Right renal cortex interstitium (tissue), 3 donors: Measurements from ENCODE around the gene GALR1. TPM values are rescaled to one million over a fixed set of nuclear protein-coding genes. Genes with fewer than 3 reads are reported as not detected.
"Not testable (repeated sequence)": the region's sequence is repeated elsewhere in the genome, so short reads cannot be mapped to it uniquely, and the experiment has no call there.

Experiments used
- DNase-seq, 3 donors: peaks; one replicate each; pipeline ENCODE4 v3.0.0-alpha.2; 2013; ENCODE audit warnings: low read depth in 3 of 3, low spot score in 2 of 3
- polyA plus RNA-seq, 3 donors: library from polyadenylated mRNA; unstranded; fragments of 120-200 nt; gene quantifications; one replicate each; pipeline ENCODE4 v1.2.1, GENCODE V29; 2013; ENCODE audit not compliant: insufficient read length in 3 of 3

Gene GALR1
- polyA plus RNA-seq, 3 donors, result 0.06 to 0.07 (median 0.06) TPM

DNA sequence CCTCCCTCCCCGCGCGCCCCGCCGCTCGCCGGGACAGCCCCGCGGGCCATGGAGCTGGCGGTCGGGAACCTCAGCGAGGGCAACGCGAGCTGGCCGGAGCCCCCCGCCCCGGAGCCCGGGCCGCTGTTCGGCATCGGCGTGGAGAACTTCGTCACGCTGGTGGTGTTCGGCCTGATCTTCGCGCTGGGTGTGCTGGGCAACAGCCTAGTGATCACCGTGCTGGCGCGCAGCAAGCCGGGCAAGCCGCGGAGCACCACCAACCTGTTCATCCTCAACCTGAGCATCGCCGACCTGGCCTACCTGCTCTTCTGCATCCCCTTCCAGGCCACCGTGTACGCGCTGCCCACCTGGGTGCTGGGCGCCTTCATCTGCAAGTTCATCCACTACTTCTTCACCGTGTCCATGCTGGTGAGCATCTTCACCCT, 865 bp downstream of the GALR1 start:
- no peak for DNase-seq

DNA sequence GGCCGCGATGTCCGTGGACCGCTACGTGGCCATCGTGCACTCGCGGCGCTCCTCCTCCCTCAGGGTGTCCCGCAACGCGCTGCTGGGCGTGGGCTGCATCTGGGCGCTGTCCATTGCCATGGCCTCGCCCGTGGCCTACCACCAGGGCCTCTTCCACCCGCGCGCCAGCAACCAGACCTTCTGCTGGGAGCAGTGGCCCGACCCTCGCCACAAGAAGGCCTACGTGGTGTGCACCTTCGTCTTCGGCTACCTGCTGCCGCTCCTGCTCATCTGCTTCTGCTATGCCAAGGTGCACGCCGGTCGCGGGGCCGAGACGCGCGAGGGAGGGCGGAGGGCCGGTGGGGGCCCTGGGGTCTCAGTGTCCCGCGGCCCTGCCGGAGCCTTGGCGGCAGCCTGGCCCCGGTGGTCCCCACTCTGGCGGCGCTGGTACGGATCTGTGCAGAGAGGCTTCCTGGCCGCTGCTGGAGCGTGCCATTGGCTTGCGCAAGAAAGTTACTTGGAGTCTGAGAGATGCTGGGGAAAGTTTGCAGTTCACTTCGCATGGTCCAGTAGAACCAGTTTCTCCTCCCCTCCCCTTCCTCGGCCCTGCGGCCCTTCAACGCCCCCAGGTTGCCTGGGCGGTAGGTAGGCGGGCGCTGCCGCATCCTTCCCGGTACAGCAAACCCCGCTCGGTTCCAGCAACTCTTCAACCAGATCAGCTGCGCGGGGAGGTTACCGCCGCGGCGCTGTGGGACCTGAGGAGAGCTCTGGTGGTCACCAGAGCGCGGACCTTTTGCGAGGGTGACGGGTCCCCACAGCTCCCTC, 1.5 kb downstream of the GALR1 start:
- no peak for DNase-seq

DNA sequence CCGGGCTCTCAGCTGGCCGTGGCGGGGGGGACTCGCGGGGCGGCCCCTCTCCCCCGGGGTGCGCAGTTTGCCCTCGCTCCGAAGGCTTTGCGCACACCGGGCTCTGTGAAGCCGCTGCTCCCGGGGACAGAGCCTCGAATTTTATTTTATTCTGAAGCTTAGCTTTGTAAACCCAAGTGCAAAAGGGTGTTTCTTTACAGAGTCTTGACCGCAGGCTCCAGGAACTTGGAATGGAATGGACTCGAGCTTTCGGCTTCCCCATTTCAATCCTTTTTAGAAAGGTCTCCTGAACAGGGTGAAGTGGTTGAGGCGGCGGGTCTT, 2.0 kb downstream of the GALR1 start:
- DNase-seq, result no peak

DNA sequence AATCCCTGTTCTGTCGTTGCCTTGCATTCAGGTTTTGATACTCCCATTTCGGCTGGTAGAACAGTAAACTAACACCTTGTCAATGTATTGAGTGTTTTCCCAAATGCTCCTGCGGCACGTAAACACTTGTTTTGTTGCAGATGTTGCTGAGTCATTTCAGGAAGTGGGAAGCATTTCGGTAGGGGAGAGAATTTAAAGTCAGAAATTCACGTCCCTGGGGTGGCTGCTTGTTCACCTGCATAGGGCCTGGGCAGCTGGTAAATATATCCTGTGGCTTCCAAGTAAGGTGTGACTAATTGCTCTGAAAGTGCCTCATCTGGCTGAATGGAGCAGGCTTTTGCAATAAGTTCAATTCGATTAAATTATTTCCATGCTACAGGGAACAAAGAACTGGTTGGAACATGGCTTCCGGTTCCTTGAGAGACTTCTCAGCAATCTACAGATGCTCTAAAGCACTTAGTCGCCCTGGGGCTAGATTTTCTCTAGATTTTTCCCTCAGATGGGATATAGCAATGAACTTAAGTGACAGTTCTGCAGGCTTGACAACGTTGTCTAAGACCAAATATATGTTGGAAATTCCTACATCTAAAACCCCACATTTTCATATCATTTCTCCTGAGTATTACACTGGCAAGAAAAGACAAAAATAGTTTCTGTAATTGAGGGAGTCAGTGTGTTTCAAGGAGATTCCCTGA, 5.2 kb downstream of the GALR1 start:
- DNase-seq, result no peak

DNA sequence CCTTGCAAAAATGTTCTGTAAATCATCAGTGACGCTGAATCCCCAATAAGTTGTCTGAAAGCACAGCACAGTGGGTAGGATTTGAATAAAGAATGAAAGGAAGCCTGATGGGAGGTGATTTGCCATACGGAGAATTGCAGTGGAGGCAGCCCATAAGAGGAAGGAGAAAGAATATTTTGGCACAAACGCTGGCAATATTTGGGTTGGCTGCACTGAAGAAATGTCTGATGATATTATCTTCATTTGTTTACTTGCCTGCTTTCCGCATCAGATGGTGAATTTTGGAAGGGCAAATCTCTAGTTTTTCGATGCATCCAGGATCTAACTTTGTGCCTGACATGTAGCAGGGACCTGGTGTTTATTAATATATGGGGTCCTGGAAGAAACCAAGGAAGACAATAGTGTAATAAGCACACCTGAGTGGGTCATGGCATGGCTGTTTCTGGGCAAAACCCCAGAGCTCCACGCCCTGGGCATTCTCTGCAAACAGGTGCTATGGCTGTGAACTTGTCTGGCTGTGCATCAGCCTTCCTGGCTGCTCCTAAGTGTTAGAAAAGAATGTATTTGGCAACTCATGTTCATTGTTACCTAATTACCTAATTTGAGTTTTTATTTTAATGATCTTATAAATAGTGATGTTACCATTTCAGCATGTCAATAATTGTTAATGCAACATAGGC, 5.9 kb downstream of the GALR1 start:
- DNase-seq, result no peak

DNA sequence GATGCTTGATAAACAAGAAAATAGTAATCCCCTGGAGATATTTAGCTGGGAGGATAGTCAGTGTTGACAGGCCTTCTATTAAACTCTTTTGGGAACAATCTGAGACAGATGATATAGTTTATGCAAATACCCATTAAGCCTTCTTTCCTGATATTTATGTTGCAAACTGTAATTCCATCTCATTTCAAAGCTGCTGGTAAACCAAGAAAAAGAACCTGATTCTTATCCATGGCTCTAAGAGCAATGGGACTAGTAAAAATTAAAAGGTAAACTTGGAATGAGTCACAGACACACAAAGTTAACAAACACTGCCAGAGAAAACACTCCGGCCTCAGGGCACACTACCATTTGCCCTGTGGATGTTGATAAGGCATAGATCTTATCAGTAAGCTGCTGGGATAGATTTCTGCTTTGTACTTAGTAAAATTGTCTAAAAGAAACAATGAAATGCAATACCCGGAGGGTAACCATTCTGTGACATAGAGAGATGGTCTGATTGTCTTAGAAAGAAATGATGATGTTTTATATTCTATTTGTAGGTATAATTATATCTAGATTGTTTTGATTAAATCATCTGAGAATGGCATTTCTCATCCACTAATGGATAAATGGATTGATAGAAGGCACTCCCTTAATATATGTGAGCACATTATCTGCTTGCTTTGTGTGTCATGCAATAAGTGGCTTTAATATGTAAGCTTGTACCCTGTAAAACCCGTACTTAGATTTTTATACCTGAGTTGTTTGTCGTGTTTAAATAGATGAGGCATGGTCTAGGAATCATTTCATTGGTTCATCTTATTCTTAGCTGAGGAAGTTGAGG, 13.2 kb downstream of the GALR1 start:
- DNase-seq, result no peak

DNA sequence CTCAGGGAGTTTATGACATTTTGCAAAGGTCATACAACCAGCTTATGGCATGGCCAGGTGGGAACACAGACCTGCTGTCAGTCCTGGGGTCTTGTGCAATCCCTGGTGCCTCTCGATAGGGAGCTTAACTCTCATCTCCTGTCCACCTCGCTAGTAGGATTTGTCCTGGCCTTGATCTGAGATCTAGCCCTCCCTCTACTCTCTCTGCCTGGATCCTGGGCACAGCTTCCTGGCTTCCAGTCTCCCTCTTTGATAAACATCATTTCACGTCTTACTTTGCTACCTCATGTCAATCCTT, 13.8 kb downstream of the GALR1 start:
- no peak for DNase-seq

DNA sequence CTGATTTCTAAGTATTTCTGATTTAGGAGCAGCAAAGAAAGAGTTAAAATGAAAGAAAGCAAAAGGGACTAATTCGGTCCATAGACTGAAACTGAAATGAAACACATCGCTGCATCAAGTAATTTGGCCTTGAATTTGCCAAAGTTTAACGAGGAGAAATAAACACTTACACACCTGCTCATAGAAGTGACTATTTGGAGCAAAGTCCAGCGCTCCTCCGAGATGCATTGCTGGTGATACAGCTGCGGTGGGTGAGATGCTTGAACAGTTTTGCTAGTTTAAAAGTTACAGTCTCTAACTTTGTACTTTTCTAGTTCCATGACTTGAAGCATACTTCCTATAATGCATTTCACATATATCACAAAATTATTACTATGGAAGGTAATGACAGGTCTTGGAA, 18.3 kb downstream of the GALR1 start:
- no peak for DNase-seq

DNA sequence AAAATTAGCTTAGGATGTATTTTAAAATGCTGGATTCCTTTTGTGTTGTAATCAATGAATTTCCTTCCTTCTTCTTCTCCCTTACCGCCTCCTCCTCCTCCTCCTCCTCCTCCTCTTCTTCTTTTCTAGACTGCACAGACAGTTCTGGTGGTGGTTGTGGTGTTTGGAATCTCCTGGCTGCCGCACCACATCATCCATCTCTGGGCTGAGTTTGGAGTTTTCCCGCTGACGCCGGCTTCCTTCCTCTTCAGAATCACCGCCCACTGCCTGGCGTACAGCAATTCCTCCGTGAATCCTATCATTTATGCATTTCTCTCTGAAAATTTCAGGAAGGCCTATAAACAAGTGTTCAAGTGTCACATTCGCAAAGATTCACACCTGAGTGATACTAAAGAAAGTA, 18.8 kb downstream of the GALR1 start:
- DNase-seq, result no peak

DNA sequence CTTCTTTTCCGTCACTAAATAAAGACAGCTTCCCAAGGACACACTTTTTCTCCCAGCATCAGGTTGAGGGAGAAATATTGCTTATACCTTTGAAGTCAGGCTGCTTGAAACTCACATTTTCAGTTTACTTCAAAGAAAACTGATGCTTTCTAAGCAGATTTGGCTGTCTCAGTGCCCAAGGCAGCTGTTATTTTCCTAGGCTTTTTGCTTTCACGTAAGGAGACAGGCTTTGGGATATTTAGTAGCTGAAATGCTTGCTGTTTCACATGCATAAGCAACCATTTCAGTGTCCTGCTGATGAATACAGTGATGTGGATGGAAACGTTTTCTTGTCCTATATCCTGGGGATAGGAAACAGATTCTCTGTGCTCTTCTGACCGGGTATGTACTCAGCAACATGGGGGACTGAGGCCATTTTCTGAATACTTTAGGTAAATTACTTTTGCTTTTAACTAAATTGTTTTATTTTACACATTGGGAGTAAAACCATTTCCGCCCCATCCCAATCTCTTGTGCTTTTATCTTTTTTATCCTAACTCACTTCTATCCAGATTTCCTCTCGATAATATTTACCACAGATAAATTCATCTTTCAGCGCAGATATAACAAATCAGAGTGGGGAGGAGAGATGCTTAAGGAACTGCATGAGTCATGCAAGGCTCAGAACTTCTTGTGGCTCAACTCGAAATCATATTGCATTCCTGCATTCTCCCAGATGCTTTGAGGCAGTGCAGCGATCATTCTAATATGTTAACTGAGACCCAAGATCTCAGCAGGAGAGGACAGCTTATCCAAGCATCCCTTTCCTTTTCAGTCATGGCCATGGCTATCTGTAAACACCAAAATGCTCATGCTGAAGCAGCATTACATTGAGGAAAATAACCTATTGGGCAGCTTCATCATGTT, 22.2 kb downstream of the GALR1 start:
- no peak for DNase-seq

DNA sequence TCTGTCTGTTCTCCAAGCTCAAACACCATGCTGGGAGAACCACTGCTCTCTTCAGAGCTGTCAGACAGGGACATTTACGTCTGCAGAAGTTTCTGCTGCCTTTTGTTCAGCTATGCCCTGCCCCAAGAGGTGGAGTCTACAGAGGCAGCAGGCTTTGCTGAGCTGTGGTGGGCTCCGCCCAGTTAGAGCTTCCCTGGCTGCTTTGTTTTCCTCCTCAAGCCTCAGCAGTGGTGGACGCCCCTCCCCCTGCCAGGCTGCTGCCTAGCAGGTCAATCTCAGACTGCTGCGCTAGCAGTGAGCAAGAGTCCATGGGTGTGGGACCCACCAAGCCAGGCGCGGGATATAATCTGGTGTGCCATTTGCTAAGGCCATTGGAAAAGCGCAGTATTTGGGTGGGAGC, 41.2 kb downstream of the GALR1 start:
- DNase-seq, result not testable (repeated sequence)

DNA sequence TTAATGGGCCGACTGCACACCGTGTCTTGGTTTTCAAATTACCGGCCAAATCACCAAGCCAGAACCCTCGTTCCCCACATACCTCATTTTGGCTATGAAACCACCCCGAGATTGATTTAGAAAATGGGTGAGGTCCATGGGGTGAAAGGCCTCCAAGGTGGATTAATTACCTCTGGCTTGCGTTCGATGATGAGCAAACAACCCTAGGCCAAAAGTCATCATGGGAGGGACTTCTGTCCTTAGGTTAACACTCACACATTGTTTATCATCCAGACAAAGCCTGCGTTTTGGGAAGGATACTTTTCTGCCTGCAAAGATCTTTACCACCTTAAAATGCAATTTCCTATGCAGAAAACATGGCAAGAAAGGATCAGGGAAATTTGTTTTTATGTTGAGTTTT, 48.5 kb downstream of the GALR1 start:
- DNase-seq, result no peak

DNA sequence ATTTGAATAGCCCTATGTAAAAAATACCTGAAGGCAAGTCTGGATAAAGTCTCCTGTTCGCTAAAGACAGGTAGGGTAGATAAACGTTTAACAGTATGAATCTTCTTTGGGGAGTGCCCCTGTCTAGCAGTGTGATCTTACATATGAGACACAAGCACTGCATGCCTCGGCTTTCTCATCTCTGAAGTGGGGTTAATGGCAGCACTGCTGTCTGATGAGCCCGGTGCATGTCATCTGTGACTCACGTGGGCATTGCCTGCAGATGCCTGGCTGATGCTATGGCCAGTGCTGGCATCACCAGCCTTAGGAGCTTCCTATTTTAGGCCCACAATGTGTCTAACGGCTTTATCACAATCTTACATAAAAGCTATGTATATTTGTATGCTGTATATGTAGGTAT, 50.1 kb downstream of the GALR1 start:
- no peak for DNase-seq

DNA sequence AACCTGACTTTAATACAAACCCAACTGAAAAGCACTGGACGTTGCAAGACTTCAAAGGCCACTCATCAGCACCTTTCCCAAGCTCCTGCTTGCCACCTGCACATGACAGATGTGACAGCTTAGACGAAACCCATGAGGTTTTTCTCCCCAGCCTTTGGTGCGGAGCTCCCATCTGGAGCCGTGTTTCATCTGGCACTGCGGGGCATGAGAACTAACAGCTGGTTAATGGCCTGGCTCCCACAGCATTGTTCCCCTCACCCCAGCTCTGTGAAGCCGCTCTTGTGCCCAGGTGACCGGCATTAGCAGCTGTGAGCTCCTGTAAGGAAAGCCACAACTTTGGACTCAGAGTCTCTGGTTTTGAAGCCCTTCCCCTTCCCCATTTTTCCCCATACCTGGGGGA, 50.9 kb downstream of the GALR1 start:
- DNase-seq, result no peak

DNA sequence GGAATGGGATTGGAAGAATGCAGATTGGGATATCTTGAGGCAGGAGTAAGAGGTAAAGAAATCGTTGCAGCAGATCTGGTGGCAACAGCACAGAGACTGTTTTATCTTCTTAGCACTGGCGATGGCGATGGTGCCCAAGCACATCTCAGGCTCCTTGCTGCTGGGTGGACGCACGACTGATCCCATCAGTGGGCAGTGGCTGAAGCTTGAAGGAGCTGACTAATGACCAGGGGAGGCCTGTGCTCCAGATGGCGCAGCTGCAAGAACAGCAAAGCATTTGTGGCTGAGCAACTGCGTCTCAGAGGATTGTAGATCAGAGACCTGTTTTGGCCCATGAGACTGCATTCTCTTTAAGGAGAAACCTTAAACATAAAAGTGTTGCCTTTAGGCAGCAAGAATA, 54.6 kb downstream of the GALR1 start:
- DNase-seq, result no peak

DNA sequence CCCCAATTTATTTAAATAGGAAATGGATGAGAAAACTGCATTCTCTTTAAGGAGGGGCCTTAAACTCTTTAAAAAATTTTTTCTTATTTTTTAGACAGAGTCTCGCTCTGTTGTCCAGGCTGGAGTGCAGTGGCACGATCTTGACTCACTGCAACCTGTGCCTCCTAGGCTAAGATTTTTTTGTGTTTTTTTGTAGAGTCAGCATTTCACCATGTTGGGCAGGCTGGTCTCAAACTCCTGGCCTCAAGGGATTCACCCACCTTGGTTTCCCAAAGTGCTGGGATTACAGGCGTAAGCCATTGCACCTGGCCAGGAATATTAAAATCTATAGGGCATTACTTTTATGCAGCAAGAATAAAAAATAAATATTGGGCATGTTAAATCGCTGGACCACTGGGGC, 56.0 kb downstream of the GALR1 start:
- no peak for DNase-seq

DNA sequence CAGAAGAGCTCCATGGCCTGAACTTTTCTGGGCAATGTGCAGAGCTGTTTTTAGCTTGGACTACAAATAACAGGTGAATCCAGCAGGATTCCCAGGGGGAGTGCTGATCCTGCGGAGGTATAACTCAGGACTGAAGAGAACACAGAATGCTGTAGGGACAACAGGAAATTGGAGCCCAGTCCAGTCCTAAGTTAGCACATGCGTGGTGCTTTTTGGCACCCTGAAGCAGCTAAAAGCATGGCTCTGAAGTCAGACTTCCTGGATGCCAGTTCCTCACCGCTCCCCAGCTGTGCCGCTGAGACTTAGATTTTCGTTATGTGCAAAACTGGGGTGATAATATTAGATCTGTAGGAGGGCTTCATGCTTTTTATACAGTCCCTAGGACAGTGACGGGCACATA, 58.6 kb downstream of the GALR1 start:
- DNase-seq, result no peak

DNA sequence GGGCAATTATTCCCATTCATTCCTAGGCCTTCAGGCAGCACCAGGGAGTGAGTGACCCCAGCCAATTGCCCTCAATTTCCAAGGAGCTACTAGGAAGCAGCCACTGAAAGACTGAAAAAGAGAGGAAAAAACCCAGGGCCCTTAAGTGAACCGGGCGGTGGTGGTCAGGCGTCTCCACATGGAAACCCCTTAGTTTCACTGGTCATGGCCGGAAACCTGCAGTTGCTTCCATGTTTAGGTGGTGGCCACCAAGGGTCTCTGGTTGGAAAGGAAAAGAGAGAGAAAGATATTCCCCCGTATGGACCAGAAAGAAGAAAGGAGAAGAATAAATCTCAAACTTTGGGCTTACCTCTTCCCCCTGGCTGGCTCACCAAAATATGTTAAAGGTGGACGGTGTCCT, 64.9 kb downstream of the GALR1 start:
- DNase-seq, result no peak

DNA sequence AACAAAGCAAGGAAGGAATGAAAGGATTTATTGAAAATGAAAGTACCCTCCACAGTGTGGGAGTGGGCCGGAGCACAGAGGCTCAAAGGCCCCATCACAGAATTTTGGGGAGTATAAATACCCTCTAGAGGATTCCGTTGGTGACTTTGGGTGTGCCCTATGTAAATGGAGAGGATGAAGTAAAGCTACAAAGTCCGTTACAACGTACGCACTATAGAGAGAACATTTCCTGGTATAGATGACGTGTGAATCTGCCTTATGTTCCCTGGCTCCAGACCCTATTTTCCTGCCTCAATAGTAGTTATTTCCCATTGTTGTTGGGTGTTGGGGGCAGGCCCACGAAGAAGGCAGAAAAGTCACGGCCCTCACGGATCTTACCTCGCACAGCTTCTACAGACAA, 65.3 kb downstream of the GALR1 start:
- no peak for DNase-seq

DNA sequence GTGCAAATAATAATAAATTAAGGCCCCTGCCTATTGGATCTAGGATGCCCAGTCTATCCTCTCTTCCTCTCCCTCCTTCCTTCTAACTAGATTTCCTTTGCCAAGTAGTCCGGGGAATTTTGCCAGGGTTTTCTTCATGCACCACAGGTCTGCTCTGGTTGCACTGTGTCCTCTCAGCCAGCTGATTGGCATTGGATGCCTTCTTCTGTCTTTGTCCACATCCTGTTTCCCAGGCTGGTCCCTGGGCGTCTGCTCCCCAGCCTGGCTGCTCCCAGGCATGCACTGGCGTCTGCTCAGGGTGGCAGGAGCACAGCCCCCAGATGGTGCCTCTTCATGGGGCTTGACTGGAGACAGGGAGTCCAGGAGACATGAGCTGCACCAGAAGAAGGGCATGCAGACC, 66.4 kb downstream of the GALR1 start:
- DNase-seq, result no peak
